Neural cell (in vitro differentiated cells): Measurements from ENCODE around the gene TMEM89. TPM values are rescaled to one million over a fixed set of nuclear protein-coding genes. Genes with fewer than 3 reads are reported as not detected.

Experiments
- H2AFZ ChIP-seq: fragments of 200-600, 300-800 bp; sonication (generic), shearing (Covaris generic); 2 replicates; pipeline ENCODE4 v1.6.0; 2014; ENCODE audit warnings: low read depth, mild to moderate bottlenecking, antibody characterized with exemption, low read length, moderate library complexity
- H3F3A ChIP-seq: fragments of 200-600 bp; shearing (Covaris generic); 2 replicates; pipeline ENCODE4 v1.6.1; 2016; ENCODE audit warnings: mild to moderate bottlenecking, moderate library complexity, mixed read lengths, antibody characterized with exemption, low read length; ENCODE audit not compliant: insufficient read depth, poor library complexity, severe bottlenecking
- H3K27ac ChIP-seq: fragments of 200-600, 300-800 bp; sonication (generic), shearing (Covaris generic); 2 replicates; pipeline ENCODE4 v1.5.1; 2014; ENCODE audit warnings: mild to moderate bottlenecking, low read length, moderate library complexity
- H3K27me3 ChIP-seq: fragments of 300-800, 200-600 bp; sonication (generic), shearing (Covaris generic); 2 replicates; pipeline ENCODE4 v1.6.0; 2014; ENCODE audit warnings: mild to moderate bottlenecking, low read depth, low read length, moderate library complexity; ENCODE audit not compliant: insufficient read depth
- H3K36me3 ChIP-seq: fragments of 300-800, 200-600 bp; sonication (generic), shearing (Covaris generic); 2 replicates; pipeline ENCODE4 v1.5.1; 2014; ENCODE audit warnings: mild to moderate bottlenecking, antibody characterized with exemption, low read length, moderate library complexity; ENCODE audit not compliant: insufficient read depth
- H3K4me2 ChIP-seq: fragments of 300-800, 200-600 bp; sonication (generic), shearing (Covaris generic); 2 replicates; pipeline ENCODE4 v1.6.0; 2014; ENCODE audit warnings: mild to moderate bottlenecking, low read length
- H3K4me3 ChIP-seq: fragments of 300-800, 200-600 bp; sonication (generic), shearing (Covaris generic); 2 replicates; pipeline ENCODE4 v1.5.1; 2014; ENCODE audit warnings: mild to moderate bottlenecking, low read length, moderate library complexity
- H3K79me2 ChIP-seq: fragments of 200-600 bp; shearing (Covaris generic); replicated peaks from 2 replicates; pipeline ENCODE4 v1.6.0; 2014; ENCODE audit warnings: mild to moderate bottlenecking, low read length, moderate library complexity; ENCODE audit not compliant: insufficient read depth
- H3K9ac ChIP-seq: fragments of 300-800, 200-600 bp; sonication (generic), shearing (Covaris generic); 2 replicates; pipeline ENCODE4 v1.6.1; 2016; ENCODE audit warnings: mild to moderate bottlenecking, low read length, mixed read lengths
- H3K9me2 ChIP-seq: fragments of 200-600 bp; shearing (Covaris generic); 2 replicates; pipeline ENCODE4 v1.6.1; 2016; ENCODE audit warnings: mild to moderate bottlenecking, low read length, mixed read lengths; ENCODE audit not compliant: insufficient read depth
- H3K9me3 ChIP-seq: fragments of 200-600, 300-800 bp; sonication (generic), shearing (Covaris generic); 2 replicates; pipeline ENCODE4 v1.6.1; 2016; ENCODE audit warnings: mild to moderate bottlenecking, mixed run types, low read length, moderate library complexity, mixed read lengths
- H4K20me1 ChIP-seq: fragments of 200-600 bp; shearing (Covaris generic); 2 replicates; pipeline ENCODE4 v1.6.1; 2016; ENCODE audit warnings: mild to moderate bottlenecking, mixed run types; ENCODE audit not compliant: insufficient read depth
- EP300 ChIP-seq: fragments of 450-650 bp; conservative IDR thresholded peaks from 2 replicates; pipeline ENCODE4 v1.6.1; 2014; ENCODE audit warnings: antibody characterized with exemption, mild to moderate bottlenecking, moderate library complexity; ENCODE audit not compliant: poor library complexity, severe bottlenecking
- EZH2 ChIP-seq: fragments of 200-600, 300-800 bp; shearing (Covaris generic), sonication (generic); IDR thresholded peaks from 2 replicates; pipeline ENCODE4 v1.6.1; 2014; ENCODE audit warnings: antibody characterized with exemption, low read length, borderline replicate concordance, mild to moderate bottlenecking; ENCODE audit not compliant: insufficient read depth, poor library complexity, severe bottlenecking
- MXI1 ChIP-seq: fragments of 450-650 bp; conservative IDR thresholded peaks from 2 replicates; pipeline ENCODE4 v1.6.1; 2014; ENCODE audit warnings: antibody characterized with exemption, mild to moderate bottlenecking; ENCODE audit not compliant: poor library complexity, severe bottlenecking
- POLR2AphosphoS5 ChIP-seq: IDR thresholded peaks from 2 replicates; pipeline ENCODE4 v1.6.1; 2012
- RAD21 ChIP-seq: fragments of 450-650 bp; conservative IDR thresholded peaks from 2 replicates; pipeline ENCODE4 v1.6.1; 2014; ENCODE audit warnings: antibody characterized with exemption, mild to moderate bottlenecking, moderate library complexity
- SMC3 ChIP-seq: fragments of 450-650 bp; conservative IDR thresholded peaks from 2 replicates; pipeline ENCODE4 v1.6.1; 2014; ENCODE audit warnings: antibody characterized with exemption, mild to moderate bottlenecking, moderate library complexity; ENCODE audit not compliant: poor library complexity
- TAF1 ChIP-seq: IDR thresholded peaks from 2 replicates; pipeline ENCODE4 v1.6.1; 2012; ENCODE audit warnings: low read depth
- polyA plus RNA-seq: library from polyadenylated mRNA; depleted of rRNA; stranded (reverse); fragments of >200 nt; gene quantifications from 2 replicates; pipeline ENCODE4 v1.2.3, GENCODE V29; 2014
- TF ChIP-seq, protein P1 (sequence below): fragments of 450-650 bp; IDR thresholded peaks from 2 replicates; pipeline ENCODE4 v1.5.1; 2014; ENCODE audit warnings: antibody characterized with exemption, mild to moderate bottlenecking, moderate library complexity; ENCODE audit not compliant: poor library complexity, severe bottlenecking
- TF ChIP-seq, protein P2 (sequence below): IDR thresholded peaks from 2 replicates; pipeline ENCODE4 v1.6.1; 2012; ENCODE audit warnings: borderline replicate concordance

TMEM89 gene
- polyA plus RNA-seq, 1 donor from 2014 or later = 0.52 TPM

DNA sequence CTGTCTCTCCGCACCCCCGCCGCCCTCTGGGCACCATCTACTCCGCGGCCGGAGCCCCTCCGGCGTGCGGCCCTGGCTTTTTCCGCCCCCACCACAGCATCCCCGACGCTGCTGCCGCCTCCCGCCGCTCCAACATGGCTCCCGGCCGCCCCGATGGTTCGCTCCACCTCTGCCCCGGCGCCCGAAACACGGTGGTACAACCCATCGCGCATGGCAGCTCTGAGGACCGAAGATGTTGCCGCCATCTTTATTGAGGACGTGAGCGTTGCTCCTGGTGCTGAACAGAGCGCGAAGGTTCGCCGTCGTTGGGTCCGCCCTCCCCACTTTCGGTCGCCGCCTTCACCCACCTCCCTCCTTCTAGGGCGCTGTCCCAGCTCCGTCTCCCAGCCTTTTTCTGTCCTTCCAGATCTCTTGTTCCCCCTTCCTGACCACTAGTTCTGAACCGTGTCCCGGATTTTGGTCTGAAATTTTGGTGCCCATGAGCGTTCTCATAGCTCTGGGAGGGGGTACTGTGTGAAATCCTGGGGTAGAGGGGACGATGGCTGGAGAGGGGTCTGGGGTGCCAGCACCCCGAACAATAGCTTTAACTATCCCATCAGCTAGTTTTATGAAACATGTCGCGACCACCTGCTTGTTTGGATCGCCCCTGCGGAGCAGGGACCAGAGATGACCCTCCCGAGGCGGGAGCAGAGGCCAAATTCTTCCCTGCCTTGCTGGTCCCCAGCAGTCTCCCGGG lies 41.4 kb upstream of the TMEM89 start, which contains the start of gene CELSR3:
Gene CELSR3, minus strand, starts transcription at position 134 of the 736 bp plus-strand sequence. CDS start 252 bp downstream, outside the sequence.
- TF ChIP-seq TAF1 (peak; percentile 41), MXI1 (no peak), POLR2AphosphoS5 (peak; percentile 93), EP300 (peak; percentile 10)
- TF ChIP-seq, protein P1, sequence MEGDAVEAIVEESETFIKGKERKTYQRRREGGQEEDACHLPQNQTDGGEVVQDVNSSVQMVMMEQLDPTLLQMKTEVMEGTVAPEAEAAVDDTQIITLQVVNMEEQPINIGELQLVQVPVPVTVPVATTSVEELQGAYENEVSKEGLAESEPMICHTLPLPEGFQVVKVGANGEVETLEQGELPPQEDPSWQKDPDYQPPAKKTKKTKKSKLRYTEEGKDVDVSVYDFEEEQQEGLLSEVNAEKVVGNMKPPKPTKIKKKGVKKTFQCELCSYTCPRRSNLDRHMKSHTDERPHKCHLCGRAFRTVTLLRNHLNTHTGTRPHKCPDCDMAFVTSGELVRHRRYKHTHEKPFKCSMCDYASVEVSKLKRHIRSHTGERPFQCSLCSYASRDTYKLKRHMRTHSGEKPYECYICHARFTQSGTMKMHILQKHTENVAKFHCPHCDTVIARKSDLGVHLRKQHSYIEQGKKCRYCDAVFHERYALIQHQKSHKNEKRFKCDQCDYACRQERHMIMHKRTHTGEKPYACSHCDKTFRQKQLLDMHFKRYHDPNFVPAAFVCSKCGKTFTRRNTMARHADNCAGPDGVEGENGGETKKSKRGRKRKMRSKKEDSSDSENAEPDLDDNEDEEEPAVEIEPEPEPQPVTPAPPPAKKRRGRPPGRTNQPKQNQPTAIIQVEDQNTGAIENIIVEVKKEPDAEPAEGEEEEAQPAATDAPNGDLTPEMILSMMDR = no peak
- TF ChIP-seq, protein P2, sequence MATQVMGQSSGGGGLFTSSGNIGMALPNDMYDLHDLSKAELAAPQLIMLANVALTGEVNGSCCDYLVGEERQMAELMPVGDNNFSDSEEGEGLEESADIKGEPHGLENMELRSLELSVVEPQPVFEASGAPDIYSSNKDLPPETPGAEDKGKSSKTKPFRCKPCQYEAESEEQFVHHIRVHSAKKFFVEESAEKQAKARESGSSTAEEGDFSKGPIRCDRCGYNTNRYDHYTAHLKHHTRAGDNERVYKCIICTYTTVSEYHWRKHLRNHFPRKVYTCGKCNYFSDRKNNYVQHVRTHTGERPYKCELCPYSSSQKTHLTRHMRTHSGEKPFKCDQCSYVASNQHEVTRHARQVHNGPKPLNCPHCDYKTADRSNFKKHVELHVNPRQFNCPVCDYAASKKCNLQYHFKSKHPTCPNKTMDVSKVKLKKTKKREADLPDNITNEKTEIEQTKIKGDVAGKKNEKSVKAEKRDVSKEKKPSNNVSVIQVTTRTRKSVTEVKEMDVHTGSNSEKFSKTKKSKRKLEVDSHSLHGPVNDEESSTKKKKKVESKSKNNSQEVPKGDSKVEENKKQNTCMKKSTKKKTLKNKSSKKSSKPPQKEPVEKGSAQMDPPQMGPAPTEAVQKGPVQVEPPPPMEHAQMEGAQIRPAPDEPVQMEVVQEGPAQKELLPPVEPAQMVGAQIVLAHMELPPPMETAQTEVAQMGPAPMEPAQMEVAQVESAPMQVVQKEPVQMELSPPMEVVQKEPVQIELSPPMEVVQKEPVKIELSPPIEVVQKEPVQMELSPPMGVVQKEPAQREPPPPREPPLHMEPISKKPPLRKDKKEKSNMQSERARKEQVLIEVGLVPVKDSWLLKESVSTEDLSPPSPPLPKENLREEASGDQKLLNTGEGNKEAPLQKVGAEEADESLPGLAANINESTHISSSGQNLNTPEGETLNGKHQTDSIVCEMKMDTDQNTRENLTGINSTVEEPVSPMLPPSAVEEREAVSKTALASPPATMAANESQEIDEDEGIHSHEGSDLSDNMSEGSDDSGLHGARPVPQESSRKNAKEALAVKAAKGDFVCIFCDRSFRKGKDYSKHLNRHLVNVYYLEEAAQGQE = peak; percentile 71
- H3K9ac ChIP-seq = peak within 1 kb of the TSS; percentile 92
- H4K20me1 ChIP-seq = no peaks in the 10 kb centered on the region
- peaks cover 32% of the 10 kb centered on the region for H3K79me2 ChIP-seq
- peaks cover 35% of the 10 kb centered on the region for H3K36me3 ChIP-seq
- H3K27me3 ChIP-seq = no peaks in the 10 kb centered on the region
- H3K9me2 ChIP-seq = no peaks in the 10 kb centered on the region
- H3F3A ChIP-seq = no peaks in the 10 kb centered on the region
- peak within 1 kb of the TSS; percentile 73 for H2AFZ ChIP-seq
- peak within 1 kb of the TSS; percentile 95 for H3K27ac ChIP-seq
- H3K9me3 ChIP-seq = peaks cover 29% of the 10 kb centered on the region
- peak within 1 kb of the TSS; percentile 75 for H3K4me2 ChIP-seq
- H3K4me3 ChIP-seq = peak within 1 kb of the TSS; percentile 73

DNA sequence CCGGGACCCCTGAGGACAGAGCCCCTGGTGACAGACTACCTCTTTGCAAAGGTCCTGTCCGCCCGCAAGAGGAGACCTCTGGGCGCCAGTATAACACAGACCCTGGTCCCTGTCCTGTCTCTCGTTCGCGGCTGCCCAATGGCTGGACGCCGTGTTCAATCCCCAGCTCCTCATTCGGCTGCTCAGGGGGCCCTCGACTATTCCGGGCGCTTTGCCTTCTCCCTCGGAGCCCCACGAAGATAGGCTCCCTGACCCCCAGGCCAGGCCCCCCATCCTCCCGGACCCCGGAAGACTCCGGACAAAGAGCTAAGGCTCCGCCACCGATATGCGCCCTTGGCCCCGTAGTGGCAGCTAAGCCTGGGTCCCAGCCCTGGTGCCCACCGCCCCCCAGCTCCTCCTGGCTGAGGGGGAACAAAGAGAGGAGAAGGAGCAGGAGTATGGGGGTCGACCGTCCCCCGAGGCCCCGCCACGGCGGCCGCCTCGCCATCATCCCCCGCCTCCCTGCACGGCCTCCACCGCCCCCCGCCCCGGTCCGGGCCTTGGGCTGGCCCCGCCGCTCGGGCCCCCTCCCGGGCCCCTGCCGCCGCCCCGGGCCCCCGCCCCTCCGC lies 40.7 kb upstream of the TMEM89 start:
- Histone ChIP-seq H3K9me3 (peaks cover 29% of the 10 kb centered on the region), H3K4me2 (peak overlapping the region; percentile 70), H3K9ac (peak overlapping the region; percentile 92), H3K36me3 (peaks cover 39% of the 10 kb centered on the region), H3K27ac (peak overlapping the region; percentile 95), H3K4me3 (peak overlapping the region; percentile 73), H3F3A (no peaks in the 10 kb centered on the region), H4K20me1 (no peaks in the 10 kb centered on the region), H3K9me2 (no peaks in the 10 kb centered on the region), H3K27me3 (no peaks in the 10 kb centered on the region), H3K79me2 (peaks cover 33% of the 10 kb centered on the region), H2AFZ (peak overlapping the region; percentile 21)
- TF ChIP-seq TAF1 (no peak), POLR2AphosphoS5 (no peak), EP300 (no peak), MXI1 (no peak), SMC3 (no peak), EZH2 (no peak), RAD21 (no peak)
- TF ChIP-seq, protein P1 = no peak
- TF ChIP-seq, protein P2 = no peak
